SK-N-SH treated with all-trans-retinoic acid at 6 μM for 48 hours (cell line): ENCODE results near the gene DIP2C.

ENCODE experiments used
- ATAC-seq: fragments of 200-7000 bp; cut with Tn5 transposase; 3 replicates; pipeline ENCODE4 v1.9.1; 2020; ENCODE audit warnings: mild to moderate bottlenecking, moderate library complexity
- BACH2 ChIP-seq: fragments of 250-450 bp; sonication (Bioruptor Pico); IDR thresholded peaks from 2 replicates; pipeline ENCODE4 v1.9.0; 2021; ENCODE audit warnings: mild to moderate bottlenecking, borderline replicate concordance
- CREB5 ChIP-seq: fragments of 250-450 bp; sonication (Bioruptor Pico); IDR thresholded peaks from 2 replicates; pipeline ENCODE4 v1.5.1; 2020; ENCODE audit warnings: low read depth, mild to moderate bottlenecking, moderate library complexity
- CSDC2 ChIP-seq: fragments of 250-450 bp; sonication (Bioruptor Pico); IDR thresholded peaks from 2 replicates; pipeline ENCODE4 v1.5.0; 2020; ENCODE audit warnings: mild to moderate bottlenecking, moderate library complexity
- CSRNP3 ChIP-seq: fragments of 250-450 bp; sonication (Bioruptor Pico); IDR thresholded peaks from 2 replicates; pipeline ENCODE4 v1.5.1; 2021; ENCODE audit warnings: mild to moderate bottlenecking, moderate library complexity
- ESRRG ChIP-seq: fragments of 250-450 bp; sonication (Bioruptor Pico); IDR thresholded peaks from 2 replicates; pipeline ENCODE4 v1.6.1; 2021; ENCODE audit warnings: mild to moderate bottlenecking
- GLIS3 ChIP-seq: fragments of 250-450 bp; sonication (Bioruptor Pico); IDR thresholded peaks from 2 replicates; pipeline ENCODE4 v1.5.0; 2020; ENCODE audit warnings: mild to moderate bottlenecking, moderate library complexity
- ISL1 ChIP-seq: fragments of 250-450 bp; sonication (Bioruptor Pico); IDR thresholded peaks from 2 replicates; pipeline ENCODE4 v2.1.2; 2022; ENCODE audit warnings: mild to moderate bottlenecking, moderate library complexity
- OSR1 ChIP-seq: fragments of 250-450 bp; sonication (Bioruptor Pico); IDR thresholded peaks from 2 replicates; pipeline ENCODE4 v1.8.0; 2022; ENCODE audit warnings: moderate library complexity, mild to moderate bottlenecking, inconsistent platforms
- PPARA ChIP-seq: fragments of 250-450 bp; sonication (Bioruptor Pico); IDR thresholded peaks from 2 replicates; pipeline ENCODE4 v1.5.0; 2020; ENCODE audit warnings: mild to moderate bottlenecking, borderline replicate concordance
- SNAI2 ChIP-seq: fragments of 250-450 bp; sonication (Bioruptor Pico); IDR thresholded peaks from 2 replicates; pipeline ENCODE4 v1.5.0; 2020; ENCODE audit warnings: mild to moderate bottlenecking, moderate library complexity
- TCF4 ChIP-seq: fragments of 250-450 bp; sonication (Bioruptor Pico); IDR thresholded peaks from 2 replicates; pipeline ENCODE4 v1.8.0; 2021; ENCODE audit warnings: mild to moderate bottlenecking, moderate library complexity, borderline replicate concordance
- TOX ChIP-seq: fragments of 250-450 bp; sonication (Bioruptor Pico); IDR thresholded peaks from 2 replicates; pipeline ENCODE4 v1.8.0; 2021; ENCODE audit warnings: mild to moderate bottlenecking, moderate library complexity, borderline replicate concordance
- TSHZ2 ChIP-seq: fragments of 250-450 bp; sonication (Bioruptor Pico); IDR thresholded peaks from 2 replicates; pipeline ENCODE4 v1.5.0; 2020; ENCODE audit warnings: mild to moderate bottlenecking, moderate library complexity
- ZC3H10 ChIP-seq: fragments of 250-450 bp; sonication (Bioruptor Pico); IDR thresholded peaks from 2 replicates; pipeline ENCODE4 v1.5.1; 2021; ENCODE audit warnings: mild to moderate bottlenecking, moderate library complexity
- ZFP3 ChIP-seq: fragments of 250-450 bp; sonication (Bioruptor Pico); IDR thresholded peaks from 2 replicates; pipeline ENCODE4 v1.5.0; 2020; ENCODE audit warnings: mild to moderate bottlenecking, moderate library complexity
- ZFP30 ChIP-seq: fragments of 450-650 bp; formaldehyde crosslinking; IDR thresholded peaks from 2 replicates; pipeline ENCODE4 v1.5.0; 2022; ENCODE audit warnings: mild to moderate bottlenecking, moderate library complexity
- ZNF565 ChIP-seq: fragments of 450-650 bp; formaldehyde crosslinking; conservative IDR thresholded peaks from 2 replicates; pipeline ENCODE4 v1.5.0; 2020; ENCODE audit warnings: low read depth, mild to moderate bottlenecking, moderate library complexity
- ZNF70 ChIP-seq: fragments of 450-650 bp; formaldehyde crosslinking; IDR thresholded peaks from 2 replicates; pipeline ENCODE4 v1.5.0; 2020; ENCODE audit warnings: mild to moderate bottlenecking, moderate library complexity
- ZNF8 ChIP-seq: fragments of 450-650 bp; formaldehyde crosslinking; IDR thresholded peaks from 2 replicates; pipeline ENCODE4 v1.5.0; 2020; ENCODE audit warnings: mild to moderate bottlenecking, moderate library complexity
- TF ChIP-seq, protein P1 (sequence below): fragments of 250-450 bp; sonication (Bioruptor Pico); IDR thresholded peaks from 2 replicates; pipeline ENCODE4 v1.8.0; 2020; ENCODE audit warnings: mild to moderate bottlenecking, moderate library complexity, borderline replicate concordance
- TF ChIP-seq, protein P2 (sequence below): fragments of 250-450 bp; sonication (Bioruptor Pico); IDR thresholded peaks from 2 replicates; pipeline ENCODE4 v1.8.0; 2021; ENCODE audit warnings: low read depth, mild to moderate bottlenecking, moderate library complexity, borderline replicate concordance

DIP2C gene

DNA sequence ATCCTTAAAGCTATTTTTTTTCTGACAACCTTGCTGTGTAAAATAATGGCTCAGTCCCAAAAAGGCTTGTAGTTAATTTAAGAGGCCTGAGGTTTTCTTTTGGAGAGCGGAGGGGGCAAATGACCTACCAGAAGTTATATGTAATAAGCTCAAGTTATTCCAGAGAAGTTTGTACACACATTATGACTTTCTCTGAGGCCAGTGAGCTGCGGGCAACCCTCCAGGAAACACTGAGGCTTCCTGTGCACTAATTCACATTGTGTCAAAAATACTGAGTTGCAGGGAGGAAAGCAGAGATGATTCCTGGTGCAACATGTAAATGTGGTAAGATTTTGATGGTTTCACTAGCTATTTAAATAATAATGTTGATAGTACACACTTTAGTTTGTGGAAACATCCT, 188.6 kb downstream of the DIP2C start (continued):
- TF ChIP-seq TSHZ2 (CRISPR knock-in tag) (no peak), ESRRG (CRISPR knock-in tag) (no peak), BACH2 (CRISPR knock-in tag) (no peak), ZNF8 (CRISPR knock-in tag) (no peak), TOX (CRISPR knock-in tag) (no peak), ZNF70 (CRISPR knock-in tag) (no peak), ISL1 (CRISPR knock-in tag) (no peak), TCF4 (CRISPR knock-in tag) (no peak), SNAI2 (CRISPR knock-in tag) (no peak)
- TF ChIP-seq, protein P1, sequence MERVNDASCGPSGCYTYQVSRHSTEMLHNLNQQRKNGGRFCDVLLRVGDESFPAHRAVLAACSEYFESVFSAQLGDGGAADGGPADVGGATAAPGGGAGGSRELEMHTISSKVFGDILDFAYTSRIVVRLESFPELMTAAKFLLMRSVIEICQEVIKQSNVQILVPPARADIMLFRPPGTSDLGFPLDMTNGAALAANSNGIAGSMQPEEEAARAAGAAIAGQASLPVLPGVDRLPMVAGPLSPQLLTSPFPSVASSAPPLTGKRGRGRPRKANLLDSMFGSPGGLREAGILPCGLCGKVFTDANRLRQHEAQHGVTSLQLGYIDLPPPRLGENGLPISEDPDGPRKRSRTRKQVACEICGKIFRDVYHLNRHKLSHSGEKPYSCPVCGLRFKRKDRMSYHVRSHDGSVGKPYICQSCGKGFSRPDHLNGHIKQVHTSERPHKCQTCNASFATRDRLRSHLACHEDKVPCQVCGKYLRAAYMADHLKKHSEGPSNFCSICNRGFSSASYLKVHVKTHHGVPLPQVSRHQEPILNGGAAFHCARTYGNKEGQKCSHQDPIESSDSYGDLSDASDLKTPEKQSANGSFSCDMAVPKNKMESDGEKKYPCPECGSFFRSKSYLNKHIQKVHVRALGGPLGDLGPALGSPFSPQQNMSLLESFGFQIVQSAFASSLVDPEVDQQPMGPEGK (CRISPR knock-in tag) = no peak

DNA sequence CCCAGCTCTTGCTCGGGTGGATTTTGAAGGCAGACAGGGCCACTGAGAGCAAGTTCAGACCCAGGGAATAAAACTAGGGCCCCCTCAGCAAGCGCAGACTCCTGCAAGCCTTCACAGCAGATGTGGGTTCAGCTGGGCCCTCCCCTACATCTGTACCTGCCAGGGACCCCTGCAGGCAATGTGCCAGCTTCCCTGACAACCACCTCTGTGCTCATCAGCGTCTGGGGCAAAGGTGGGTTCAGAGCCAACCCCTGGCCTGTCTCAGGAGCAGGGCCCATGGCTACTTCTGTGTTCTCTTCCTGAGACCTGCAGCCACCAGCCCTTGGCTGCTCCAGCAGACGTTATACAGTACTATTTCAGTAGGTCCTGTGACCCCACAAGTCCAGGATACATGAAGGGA, 189.5 kb downstream of the DIP2C start:
- ATAC-seq = no peak
- no peak for TF ChIP-seq GLIS3 (CRISPR knock-in tag)
- no peak for TF ChIP-seq ZC3H10 (CRISPR knock-in tag)
- TF ChIP-seq ZFP3 (CRISPR knock-in tag) = no peak

DNA sequence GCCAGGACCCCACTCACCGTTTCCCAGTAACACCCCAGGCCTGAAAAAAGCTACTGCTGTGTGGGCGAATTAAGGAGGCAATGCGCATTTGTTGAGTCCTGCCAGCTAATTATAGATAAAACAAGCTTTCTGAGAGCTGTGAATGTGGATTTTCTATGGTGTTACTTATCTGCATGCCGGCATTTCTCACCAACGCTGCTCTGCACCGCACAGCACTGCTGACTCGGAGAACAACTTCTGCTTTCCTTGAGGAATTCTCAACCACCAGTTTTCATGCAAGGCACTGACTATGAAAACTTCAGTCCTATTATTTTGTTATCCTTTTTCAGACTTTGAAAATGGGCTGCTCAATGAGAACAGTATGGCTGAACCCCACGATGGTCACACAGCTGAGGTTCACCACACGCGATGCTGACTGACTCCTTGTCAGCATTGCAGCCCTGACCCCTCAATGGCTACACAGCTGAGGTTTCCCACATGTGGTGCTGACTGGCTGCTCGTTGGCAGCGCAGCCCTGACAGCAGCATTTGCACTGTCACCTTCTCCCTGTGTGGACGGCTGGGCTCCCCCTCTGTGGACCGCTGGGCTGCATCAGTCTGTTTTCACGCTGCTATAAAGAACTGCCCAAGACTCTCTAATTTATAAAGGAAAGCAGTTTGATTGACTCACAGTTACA, 190.6 kb downstream of the DIP2C start:
- ATAC-seq = no peak
- TF ChIP-seq ZNF565 (CRISPR knock-in tag) (no peak), CSDC2 (CRISPR knock-in tag) (no peak), BACH2 (CRISPR knock-in tag) (no peak), CREB5 (CRISPR knock-in tag) (no peak), CSRNP3 (CRISPR knock-in tag) (no peak), SNAI2 (CRISPR knock-in tag) (no peak), ZNF8 (CRISPR knock-in tag) (no peak), TOX (CRISPR knock-in tag) (no peak), ZFP3 (CRISPR knock-in tag) (no peak), ZFP30 (no peak), OSR1 (CRISPR knock-in tag) (no peak), ISL1 (CRISPR knock-in tag) (no peak), TSHZ2 (CRISPR knock-in tag) (no peak), ZC3H10 (CRISPR knock-in tag) (no peak), TCF4 (CRISPR knock-in tag) (no peak), PPARA (CRISPR knock-in tag) (no peak)
- TF ChIP-seq, protein P2, sequence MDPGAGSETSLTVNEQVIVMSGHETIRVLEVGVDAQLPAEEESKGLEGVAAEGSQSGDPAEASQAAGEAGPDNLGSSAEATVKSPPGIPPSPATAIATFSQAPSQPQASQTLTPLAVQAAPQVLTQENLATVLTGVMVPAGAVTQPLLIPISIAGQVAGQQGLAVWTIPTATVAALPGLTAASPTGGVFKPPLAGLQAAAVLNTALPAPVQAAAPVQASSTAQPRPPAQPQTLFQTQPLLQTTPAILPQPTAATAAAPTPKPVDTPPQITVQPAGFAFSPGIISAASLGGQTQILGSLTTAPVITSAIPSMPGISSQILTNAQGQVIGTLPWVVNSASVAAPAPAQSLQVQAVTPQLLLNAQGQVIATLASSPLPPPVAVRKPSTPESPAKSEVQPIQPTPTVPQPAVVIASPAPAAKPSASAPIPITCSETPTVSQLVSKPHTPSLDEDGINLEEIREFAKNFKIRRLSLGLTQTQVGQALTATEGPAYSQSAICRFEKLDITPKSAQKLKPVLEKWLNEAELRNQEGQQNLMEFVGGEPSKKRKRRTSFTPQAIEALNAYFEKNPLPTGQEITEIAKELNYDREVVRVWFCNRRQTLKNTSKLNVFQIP (CRISPR knock-in tag) = no peak
- TF ChIP-seq, protein P1 (CRISPR knock-in tag) = no peak
